Measurements from ENCODE around the gene GALNTL6.

DNA sequence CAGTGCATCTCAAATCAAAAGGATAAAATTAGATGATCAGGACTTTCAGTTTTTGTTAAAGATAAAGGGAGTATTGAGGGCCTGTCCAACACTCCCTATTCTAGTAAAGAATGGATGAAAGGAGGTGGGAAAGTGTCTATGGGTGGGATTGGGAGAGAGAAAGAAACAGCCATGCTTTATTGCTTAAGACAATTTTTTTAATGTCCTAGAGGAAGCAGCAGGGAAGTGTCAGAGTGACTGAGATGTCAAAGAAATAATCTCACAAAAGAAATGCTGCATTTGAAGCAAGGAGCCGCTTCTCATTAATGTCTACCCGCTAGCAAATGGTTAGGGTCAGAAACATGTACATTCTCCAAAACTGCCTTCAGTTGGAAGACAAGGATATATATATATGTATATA lies 1238.0 kb downstream of the GALNTL6 start:
- TF ChIP-seq EZH2 (IDR thresholded peaks at IDR 0.05; ENCODE audit: insufficient read depth, poor library complexity, severe bottlenecking) (no peak), EZH2phosphoT487 (IDR thresholded peaks at IDR 0.05; ENCODE audit: insufficient read depth, low read depth) (no peak)
